H9 (cell line): ENCODE measurements around the gene PREPL. TPM values are rescaled to one million over a fixed set of nuclear protein-coding genes. Genes with fewer than 3 reads are reported as not detected.

ENCODE experiments used
- DNase-seq: peaks from one replicate; pipeline ENCODE4 v3.0.0-alpha.2; 2017
- H2AFZ ChIP-seq: one replicate; pipeline ENCODE4 v1.6.1; 2013; ENCODE audit warnings: mild to moderate bottlenecking, low read length, control low read depth, moderate library complexity
- H2AK5ac ChIP-seq: 2 replicates; pipeline ENCODE4 v1.6.1; 2013; ENCODE audit warnings: low read length, control low read depth, mixed read lengths; ENCODE audit not compliant: insufficient read length
- H2BK120ac ChIP-seq: one replicate; pipeline ENCODE4 v1.6.1; 2013; ENCODE audit warnings: low read depth, mild to moderate bottlenecking, low read length, control low read depth, inconsistent platforms; ENCODE audit not compliant: poor library complexity, severe bottlenecking
- H2BK12ac ChIP-seq: 2 replicates; pipeline ENCODE4 v1.6.1; 2013; ENCODE audit warnings: low read length, control low read depth, mixed read lengths, low read depth; ENCODE audit not compliant: insufficient read length
- H2BK15ac ChIP-seq: 2 replicates; pipeline ENCODE4 v1.6.1; 2013; ENCODE audit warnings: low read depth, low read length, control low read depth
- H2BK20ac ChIP-seq: one replicate; pipeline ENCODE4 v1.6.1; 2013; ENCODE audit warnings: low read depth, mild to moderate bottlenecking, low read length, control low read depth, inconsistent platforms; ENCODE audit not compliant: poor library complexity, severe bottlenecking
- H2BK5ac ChIP-seq: 2 replicates; pipeline ENCODE4 v1.6.1; 2013; ENCODE audit warnings: low read length, control low read depth, mixed read lengths; ENCODE audit not compliant: insufficient read length
- H3K14ac ChIP-seq: 2 replicates; pipeline ENCODE4 v1.6.1; 2013; ENCODE audit warnings: low read length, control low read depth; ENCODE audit not compliant: insufficient read depth
- H3K18ac ChIP-seq: 2 replicates; pipeline ENCODE4 v1.6.1; 2013; ENCODE audit warnings: low read depth, mild to moderate bottlenecking, mixed read lengths, low read length, control low read depth; ENCODE audit not compliant: insufficient read length
- H3K23ac ChIP-seq: 2 replicates; pipeline ENCODE4 v1.6.1; 2013; ENCODE audit warnings: low read length, control low read depth, mixed read lengths, low read depth; ENCODE audit not compliant: insufficient read length
- H3K23me2 ChIP-seq: 2 replicates; pipeline ENCODE4 v1.6.1; 2013; ENCODE audit warnings: low read depth, mild to moderate bottlenecking, mixed read lengths, low read length, control low read depth; ENCODE audit not compliant: insufficient read length, poor library complexity, severe bottlenecking
- H3K27ac ChIP-seq: 2 replicates; pipeline ENCODE4 v1.5.1; 2013; ENCODE audit warnings: low read length, control low read depth, mixed read lengths, low read depth; ENCODE audit not compliant: insufficient read length
- H3K27me3 ChIP-seq: 2 replicates; pipeline ENCODE4 v1.6.1; 2013; ENCODE audit warnings: low read length, control low read depth, inconsistent platforms; ENCODE audit not compliant: insufficient read depth
- H3K4ac ChIP-seq: 2 replicates; pipeline ENCODE4 v1.6.1; 2013; ENCODE audit warnings: low read depth, mild to moderate bottlenecking, control low read depth, inconsistent platforms, low read length, moderate library complexity
- H3K4me1 ChIP-seq: 2 replicates; pipeline ENCODE4 v1.6.1; 2013; ENCODE audit warnings: low read length, control low read depth, inconsistent platforms; ENCODE audit not compliant: insufficient read depth
- H3K4me2 ChIP-seq: 2 replicates; pipeline ENCODE4 v1.6.1; 2013; ENCODE audit warnings: low read length, control low read depth, mixed read lengths; ENCODE audit not compliant: insufficient read length, insufficient read depth
- H3K56ac ChIP-seq: 2 replicates; pipeline ENCODE4 v1.6.1; 2013; ENCODE audit warnings: low read depth, mild to moderate bottlenecking, mixed read lengths, low read length, control low read depth; ENCODE audit not compliant: insufficient read length
- H3K79me1 ChIP-seq: 2 replicates; pipeline ENCODE4 v1.6.1; 2013; ENCODE audit warnings: low read depth, mild to moderate bottlenecking, moderate library complexity, low read length, control low read depth, inconsistent platforms; ENCODE audit not compliant: insufficient read depth, poor library complexity, severe bottlenecking
- H3K79me2 ChIP-seq: 2 replicates; pipeline ENCODE4 v1.6.1; 2013; ENCODE audit warnings: low read length, control low read depth, inconsistent platforms; ENCODE audit not compliant: insufficient read depth
- H3K9ac ChIP-seq: 2 replicates; pipeline ENCODE4 v1.6.1; 2013; ENCODE audit warnings: low read length, control low read depth, mixed read lengths; ENCODE audit not compliant: insufficient read length; ENCODE audit errors: extremely low read depth
- H3K9me3 ChIP-seq: one replicate; pipeline ENCODE4 v1.6.1; 2013; ENCODE audit warnings: low read depth, low read length, inconsistent platforms; ENCODE audit not compliant: control insufficient read depth
- H3T11ph ChIP-seq: one replicate; pipeline ENCODE4 v1.6.1; 2013; ENCODE audit warnings: mild to moderate bottlenecking, low read length, control low read depth, inconsistent platforms
- H4K20me1 ChIP-seq: one replicate; pipeline ENCODE4 v1.6.1; 2013; ENCODE audit not compliant: control insufficient read depth, insufficient read length, insufficient read depth
- H4K5ac ChIP-seq: 2 replicates; pipeline ENCODE4 v1.6.1; 2013; ENCODE audit warnings: low read depth, mild to moderate bottlenecking, mixed read lengths, low read length, control low read depth; ENCODE audit not compliant: insufficient read length
- H4K8ac ChIP-seq: replicated peaks from 2 replicates; pipeline ENCODE4 v1.6.1; 2013; ENCODE audit warnings: low read length, control low read depth, mixed read lengths, low read depth; ENCODE audit not compliant: insufficient read length
- H4K91ac ChIP-seq: 2 replicates; pipeline ENCODE4 v1.6.1; 2013; ENCODE audit warnings: low read depth, mild to moderate bottlenecking, moderate library complexity, mixed read lengths, low read length, control low read depth; ENCODE audit not compliant: insufficient read length
- H3K27ac Mint-ChIP-seq, 3 experiments: 2 replicates in 2 of 3; 3 replicates in 1 of 3; pipeline ENCODE4 v1.8.0; 2020 to 2021; ENCODE audit warnings: mixed read lengths in 3 of 3, mild to moderate bottlenecking in 1 of 3, moderate library complexity in 1 of 3
- H3K27me3 Mint-ChIP-seq: 2 replicates; pipeline ENCODE4 v1.8.0; 2021; ENCODE audit warnings: low read depth, mild to moderate bottlenecking, moderate library complexity, mixed read lengths
- H3K36me3 Mint-ChIP-seq, 3 experiments: 2 replicates in 2 of 3; 3 replicates in 1 of 3; pipeline ENCODE4 v1.8.0; 2020 to 2021; ENCODE audit warnings: low read depth in 3 of 3, mixed read lengths in 3 of 3; ENCODE audit not compliant: insufficient read depth in 1 of 3
- H3K4me1 Mint-ChIP-seq, 2 experiments: 2 replicates each; pipeline ENCODE4 v1.8.0; 2020; ENCODE audit warnings: mixed read lengths in 2 of 2
- H3K4me3 Mint-ChIP-seq, 2 experiments: 2 replicates in 1 of 2; 3 replicates in 1 of 2; pipeline ENCODE4 v1.8.0; 2020 to 2021; ENCODE audit warnings: mild to moderate bottlenecking in 2 of 2, mixed read lengths in 2 of 2, moderate library complexity in 1 of 2
- H3K9me3 Mint-ChIP-seq, 2 experiments: 2 replicates in 1 of 2; 3 replicates in 1 of 2; pipeline ENCODE4 v1.8.0; 2020; ENCODE audit warnings: mild to moderate bottlenecking in 2 of 2, mixed read lengths in 2 of 2, moderate library complexity in 1 of 2
- CTCF ChIP-seq: fragments of 200-600 bp; sonication (generic); conservative IDR thresholded peaks from 3 replicates; pipeline ENCODE4 v1.8.0; 2021; ENCODE audit warnings: antibody characterized with exemption, mild to moderate bottlenecking
- WGBS: extraction: QIAGEN DNeasy Blood & Tissue Kit; methylation state at CpG from one replicate; pipeline ENCODE4 v1.1.7; 2013; ENCODE audit warnings: missing lambda C conversion rate, low lambda C conversion rate, mixed read lengths; ENCODE audit not compliant: insufficient read length; ENCODE audit errors: extremely low coverage; 5-methylcytosine and 5-hydroxymethylcytosine counted together
- total RNA-seq: library from RNA; stranded (reverse); gene quantifications from 2 replicates; pipeline ENCODE4 v1.2.1, GENCODE V29; 2021

The PREPL gene
- total RNA-seq, 1 experiment from 2014 or later: 30.1 TPM

- Mint-ChIP-seq H3K4me3 (no peak overlapping the region), H3K36me3 (peaks cover 9 to 14% (median 10%) of the 10 kb centered on the region in 3 experiments), H3K4me1 (peaks cover 25 to 26% of the 10 kb centered on the region in 2 experiments), H3K27me3 (no peaks in the 10 kb centered on the region), H3K27ac (no peak overlapping the region), H3K9me3 (peaks cover 10 to 12% of the 10 kb centered on the region in 2 experiments)
- Histone ChIP-seq H2AFZ (no peak overlapping the region), H4K20me1 (no peaks in the 10 kb centered on the region), H4K91ac (no peak overlapping the region), H2BK120ac (no peak overlapping the region), H3K23ac (no peak overlapping the region), H4K8ac (no peak overlapping the region), H3K79me2 (no peaks in the 10 kb centered on the region; the same call in 1 of the 2 replicates), H3K14ac (no peak overlapping the region), H3K27ac (no peak overlapping the region), H3K9me3 (no peaks in the 10 kb centered on the region), H2BK15ac (no peak overlapping the region), H2BK20ac (no peak overlapping the region), H3K23me2 (no peaks in the 10 kb centered on the region), H3K9ac (no peak overlapping the region), H3K56ac (no peak overlapping the region), H2BK5ac (no peak overlapping the region), H3K4me2 (no peak overlapping the region), H4K5ac (no peak overlapping the region), H3T11ph (no peak overlapping the region), H3K27me3 (no peaks in the 10 kb centered on the region), H3K4me1 (peaks cover 2% of the 10 kb centered on the region; the same call in 1 of the 2 replicates), H3K18ac (no peak overlapping the region), H3K4ac (no peak overlapping the region), H2AK5ac (no peak overlapping the region), H2BK12ac (no peak overlapping the region), H3K79me1 (no peaks in the 10 kb centered on the region)
- TF ChIP-seq CTCF: peak; percentile 89
- WGBS: no CpG with 5 or more reads among the region's 3 CpGs
- no peak for DNase-seq
Observed at GRCh38 chr2:44392338-44392943, 31.1 kb upstream of the PREPL start.
